ENCODE results near the gene SETMAR. TPM values are rescaled to one million over a fixed set of nuclear protein-coding genes. Genes with fewer than 3 reads are reported as not detected.
"Not testable (repeated sequence)": the region's sequence is repeated elsewhere in the genome, so short reads cannot be mapped to it uniquely, and the experiment has no call there.

Gene SETMAR
- 9.6 and 12.4 TPM in 2 replicates for total RNA-seq

- DNase-seq (ENCODE audit: extremely low read depth, low read depth, low spot score) = no peak
Measured at GRCh38 chr3:4303187-4304123, at the start of gene SETMAR. SETMAR (plus strand) TSS chr3:4303369; CDS start chr3:4303371, 2 bp downstream.

GRCh38 chr3:4261406-4261805, 41.8 kb upstream of the SETMAR start:
- no peak for DNase-seq (ENCODE audit: extremely low read depth, low read depth, low spot score)

- DNase-seq (ENCODE audit: extremely low read depth, low read depth, low spot score) = no peak
Measured at GRCh38 chr3:4264040-4264439, 39.1 kb upstream of the SETMAR start.

- no peak for DNase-seq (ENCODE audit: extremely low read depth, low read depth, low spot score)
Measured at GRCh38 chr3:4270720-4271119, 32.4 kb upstream of the SETMAR start.

- no peak for DNase-seq (ENCODE audit: extremely low read depth, low read depth, low spot score)
Measured at GRCh38 chr3:4271834-4272233, 31.3 kb upstream of the SETMAR start.

GRCh38 chr3:4279516-4280105, 23.6 kb upstream of the SETMAR start:
- DNase-seq (ENCODE audit: extremely low read depth, low read depth, low spot score) = no peak

- DNase-seq (ENCODE audit: extremely low read depth, low read depth, low spot score) = no peak
Measured at GRCh38 chr3:4281991-4282390, 21.2 kb upstream of the SETMAR start.

- DNase-seq (ENCODE audit: extremely low read depth, low read depth, low spot score) = no peak
Measured at GRCh38 chr3:4284865-4285264, 18.3 kb upstream of the SETMAR start.

GRCh38 chr3:4289044-4289443, 14.1 kb upstream of the SETMAR start:
- no peak for DNase-seq (ENCODE audit: extremely low read depth, low read depth, low spot score)

GRCh38 chr3:4290272-4290893, 12.8 kb upstream of the SETMAR start:
- DNase-seq (ENCODE audit: extremely low read depth, low read depth, low spot score) = peak; percentile 44

GRCh38 chr3:4292301-4292700, 10.9 kb upstream of the SETMAR start:
- DNase-seq (ENCODE audit: extremely low read depth, low read depth, low spot score) = no peak

GRCh38 chr3:4294616-4295327, 8.4 kb upstream of the SETMAR start:
- no peak for DNase-seq (ENCODE audit: extremely low read depth, low read depth, low spot score)

- DNase-seq (ENCODE audit: extremely low read depth, low read depth, low spot score) = not testable (repeated sequence)
Measured at GRCh38 chr3:4296454-4296853, 6.7 kb upstream of the SETMAR start.

GRCh38 chr3:4297486-4297885, 5.7 kb upstream of the SETMAR start:
- no peak for DNase-seq (ENCODE audit: extremely low read depth, low read depth, low spot score)

- no peak for DNase-seq (ENCODE audit: extremely low read depth, low read depth, low spot score)
Measured at GRCh38 chr3:4302747-4303146, 422 bp upstream of the SETMAR start.

GRCh38 chr3:4305210-4305609, 2.0 kb downstream of the SETMAR start:
- DNase-seq (ENCODE audit: extremely low read depth, low read depth, low spot score) = not testable (repeated sequence)

GRCh38 chr3:4306091-4306490, 2.9 kb downstream of the SETMAR start:
- DNase-seq (ENCODE audit: extremely low read depth, low read depth, low spot score) = no peak

GRCh38 chr3:4306860-4307259, 3.7 kb downstream of the SETMAR start:
- DNase-seq (ENCODE audit: extremely low read depth, low read depth, low spot score) = no peak

GRCh38 chr3:4309491-4310128, 6.4 kb downstream of the SETMAR start:
- no peak for DNase-seq (ENCODE audit: extremely low read depth, low read depth, low spot score)

- no peak for DNase-seq (ENCODE audit: extremely low read depth, low read depth, low spot score)
Measured at GRCh38 chr3:4310971-4311370, 7.8 kb downstream of the SETMAR start.

GRCh38 chr3:4311496-4311895, 8.3 kb downstream of the SETMAR start:
- DNase-seq (ENCODE audit: extremely low read depth, low read depth, low spot score) = no peak
